PC-3 (cell line): ENCODE results near the gene PINLYP. TPM values are rescaled to one million over a fixed set of nuclear protein-coding genes. Genes with fewer than 3 reads are reported as not detected.

Experiments
- ATAC-seq: fragments of 200-7000 bp; cut with Tn5 transposase; 2 replicates; pipeline ENCODE4 v1.9.1; 2020; ENCODE audit warnings: mild to moderate bottlenecking, moderate library complexity
- BruUV-seq: library from RNA; stranded (reverse); fragments of 400-500 nt; replicated peaks from 2 replicates; lab custom pipeline; 2021; lab: Mats Ljungman, UMichigan
- CTCF ChIA-PET: fragments of 300-600 bp; sonication (Branson Sonifier 250); formaldehyde crosslinking; loops from one replicate; lab custom pipeline; 2022; ENCODE audit warnings: antibody characterized with exemption; lab: Charles Lee
- POLR2A ChIA-PET: fragments of 300-600 bp; sonication (Branson Sonifier 250); formaldehyde crosslinking; loops from one replicate; lab custom pipeline; 2022; ENCODE audit warnings: antibody characterized with exemption; ENCODE audit not compliant: unreplicated experiment; lab: Charles Lee
- DNase-seq: peaks from one replicate; pipeline ENCODE4 v3.0.0-alpha.2; 2015
- H2AFZ ChIP-seq: fragments of 300-600 bp; sonication (generic); 2 replicates; pipeline ENCODE4 v1.6.0; 2016; ENCODE audit warnings: antibody characterized with exemption, low read length
- H3F3A ChIP-seq: fragments of 300-600 bp; sonication (generic); one replicate; pipeline ENCODE4 v1.6.0; 2017; ENCODE audit warnings: antibody characterized with exemption, low read length, control low read depth, mild to moderate bottlenecking; ENCODE audit not compliant: unreplicated experiment
- H3K27ac ChIP-seq: fragments of 300-600 bp; sonication (generic); 2 replicates; pipeline ENCODE4 v1.5.1; 2016; ENCODE audit warnings: mild to moderate bottlenecking, low read length
- H3K27me3 ChIP-seq: fragments of 300-600 bp; sonication (generic); 2 replicates; pipeline ENCODE4 v1.6.1; 2016; ENCODE audit warnings: low read length, mixed read lengths
- H3K36me3 ChIP-seq: fragments of 300-600 bp; sonication (generic); 2 replicates; pipeline ENCODE4 v1.6.1; 2016; ENCODE audit warnings: low read depth, mixed run types, low read length, mixed read lengths
- H3K4me1 ChIP-seq: fragments of 300-600 bp; sonication (generic); 2 replicates; pipeline ENCODE4 v1.5.1; 2016; ENCODE audit warnings: low read length; ENCODE audit not compliant: insufficient read depth
- H3K4me2 ChIP-seq: fragments of 300-600 bp; sonication (generic); 2 replicates; pipeline ENCODE4 v1.6.0; 2016; ENCODE audit warnings: low read length
- H3K4me3 ChIP-seq: fragments of 300-600 bp; sonication (generic); 2 replicates; pipeline ENCODE4 v1.5.1; 2016; ENCODE audit warnings: mild to moderate bottlenecking, low read length, mixed read lengths
- H3K79me2 ChIP-seq: fragments of 300-600 bp; sonication (generic); 2 replicates; pipeline ENCODE4 v1.6.1; 2017; ENCODE audit warnings: low read length, mixed read lengths
- H3K9ac ChIP-seq: fragments of 300-600 bp; sonication (generic); 2 replicates; pipeline ENCODE4 v1.6.0; 2016; ENCODE audit warnings: mild to moderate bottlenecking, low read length
- H3K9me2 ChIP-seq: fragments of 300-600 bp; sonication (generic); replicated peaks from 2 replicates; pipeline ENCODE4 v1.6.1; 2016; ENCODE audit warnings: mixed run types, low read length, mixed read lengths
- H3K9me3 ChIP-seq: fragments of 300-600 bp; sonication (generic); 2 replicates; pipeline ENCODE4 v1.6.1; 2016; ENCODE audit warnings: low read length, mixed read lengths
- H4K20me1 ChIP-seq: fragments of 300-600 bp; sonication (generic); 2 replicates; pipeline ENCODE4 v1.6.1; 2016; ENCODE audit warnings: low read length, mixed read lengths
- EZH2 ChIP-seq: fragments of 300-600 bp; sonication (generic); IDR thresholded peaks from one replicate; pipeline ENCODE4 v1.6.1; 2017; ENCODE audit warnings: antibody characterized with exemption, mild to moderate bottlenecking, low read length; ENCODE audit not compliant: unreplicated experiment
- EZH2phosphoT487 ChIP-seq: fragments of 300-600 bp; sonication (generic); IDR thresholded peaks from 2 replicates; pipeline ENCODE4 v1.6.1; 2018; ENCODE audit warnings: mild to moderate bottlenecking, antibody characterized with exemption, low read length, borderline replicate concordance
- intact Hi-C: fragments of 100-400 bp; cut with micrococcal nuclease; formaldehyde crosslinking; loops from 2 replicates; pipeline ENCODE4 v1.9.0; 2023
- total RNA-seq: library from RNA; depleted of rRNA; stranded (reverse); fragments of >200 nt; gene quantifications from 2 replicates; pipeline ENCODE4 v1.2.3, GENCODE V29; 2014
- TF ChIP-seq, protein P1 (sequence below): fragments of 300-600 bp; sonication (generic); conservative IDR thresholded peaks from 2 replicates; pipeline ENCODE4 v1.5.1; 2017; ENCODE audit warnings: antibody characterized with exemption, low read depth, mild to moderate bottlenecking, low read length

The PINLYP gene
- total RNA-seq, 1 experiment from 2014 or later: 0.18 TPM

DNA sequence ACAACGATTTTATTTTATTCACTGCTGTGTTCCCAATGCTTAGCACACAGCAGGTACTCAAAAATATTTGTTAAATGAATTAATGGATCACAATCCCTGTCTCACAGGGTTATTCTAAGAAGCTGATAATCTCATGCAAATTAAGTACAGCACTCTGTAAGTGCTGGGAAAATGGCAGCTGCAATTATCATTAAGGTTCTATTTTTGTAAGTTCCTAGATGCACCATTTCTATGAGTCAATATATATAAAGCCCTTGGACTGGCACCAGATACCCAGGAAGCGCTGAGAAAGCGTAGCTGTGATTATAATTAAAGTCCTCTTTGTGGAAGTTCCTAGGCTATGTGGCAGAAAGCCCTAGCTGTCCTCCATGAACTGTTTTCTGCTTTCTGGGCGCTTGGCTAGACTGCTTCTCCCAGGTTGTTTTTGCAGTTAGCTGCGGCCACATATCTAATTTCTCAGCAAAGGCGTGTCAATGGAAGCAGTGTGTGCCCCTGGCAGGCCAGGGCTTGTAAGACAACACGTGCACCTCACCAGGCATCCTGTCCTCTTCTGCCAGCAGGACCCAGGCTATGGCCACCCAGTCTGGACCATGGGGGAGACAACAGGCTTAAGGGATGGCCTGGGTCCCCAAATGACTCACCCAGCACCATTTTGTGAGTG is 31.1 kb downstream of the PINLYP start:
- DNase-seq (no peak), ATAC-seq (no peak)
- TF ChIP-seq EZH2 (no peak), EZH2phosphoT487 (no peak)
- TF ChIP-seq, protein P1, sequence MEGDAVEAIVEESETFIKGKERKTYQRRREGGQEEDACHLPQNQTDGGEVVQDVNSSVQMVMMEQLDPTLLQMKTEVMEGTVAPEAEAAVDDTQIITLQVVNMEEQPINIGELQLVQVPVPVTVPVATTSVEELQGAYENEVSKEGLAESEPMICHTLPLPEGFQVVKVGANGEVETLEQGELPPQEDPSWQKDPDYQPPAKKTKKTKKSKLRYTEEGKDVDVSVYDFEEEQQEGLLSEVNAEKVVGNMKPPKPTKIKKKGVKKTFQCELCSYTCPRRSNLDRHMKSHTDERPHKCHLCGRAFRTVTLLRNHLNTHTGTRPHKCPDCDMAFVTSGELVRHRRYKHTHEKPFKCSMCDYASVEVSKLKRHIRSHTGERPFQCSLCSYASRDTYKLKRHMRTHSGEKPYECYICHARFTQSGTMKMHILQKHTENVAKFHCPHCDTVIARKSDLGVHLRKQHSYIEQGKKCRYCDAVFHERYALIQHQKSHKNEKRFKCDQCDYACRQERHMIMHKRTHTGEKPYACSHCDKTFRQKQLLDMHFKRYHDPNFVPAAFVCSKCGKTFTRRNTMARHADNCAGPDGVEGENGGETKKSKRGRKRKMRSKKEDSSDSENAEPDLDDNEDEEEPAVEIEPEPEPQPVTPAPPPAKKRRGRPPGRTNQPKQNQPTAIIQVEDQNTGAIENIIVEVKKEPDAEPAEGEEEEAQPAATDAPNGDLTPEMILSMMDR: no peak
- no peaks in the 10 kb centered on the region for H4K20me1 ChIP-seq
- intact Hi-C loops: no loop called here
- no peak overlapping the region for H3K27ac ChIP-seq
- H3K4me3 ChIP-seq: no peak overlapping the region
- no peaks in the 10 kb centered on the region for H3F3A ChIP-seq
- H3K36me3 ChIP-seq: no peaks in the 10 kb centered on the region
- ChIA-PET CTCF (no interaction called here), POLR2A (no interaction called here)
- H3K79me2 ChIP-seq: no peaks in the 10 kb centered on the region
- no peaks in the 10 kb centered on the region for H3K4me1 ChIP-seq
- no peak overlapping the region for H3K9ac ChIP-seq
- no TSS peak for BruUV-seq
- H3K4me2 ChIP-seq: no peak overlapping the region
- no peaks in the 10 kb centered on the region for H3K9me3 ChIP-seq
- H3K9me2 ChIP-seq: no peaks in the 10 kb centered on the region
- H2AFZ ChIP-seq: no peak overlapping the region
- no peaks in the 10 kb centered on the region for H3K27me3 ChIP-seq

DNA sequence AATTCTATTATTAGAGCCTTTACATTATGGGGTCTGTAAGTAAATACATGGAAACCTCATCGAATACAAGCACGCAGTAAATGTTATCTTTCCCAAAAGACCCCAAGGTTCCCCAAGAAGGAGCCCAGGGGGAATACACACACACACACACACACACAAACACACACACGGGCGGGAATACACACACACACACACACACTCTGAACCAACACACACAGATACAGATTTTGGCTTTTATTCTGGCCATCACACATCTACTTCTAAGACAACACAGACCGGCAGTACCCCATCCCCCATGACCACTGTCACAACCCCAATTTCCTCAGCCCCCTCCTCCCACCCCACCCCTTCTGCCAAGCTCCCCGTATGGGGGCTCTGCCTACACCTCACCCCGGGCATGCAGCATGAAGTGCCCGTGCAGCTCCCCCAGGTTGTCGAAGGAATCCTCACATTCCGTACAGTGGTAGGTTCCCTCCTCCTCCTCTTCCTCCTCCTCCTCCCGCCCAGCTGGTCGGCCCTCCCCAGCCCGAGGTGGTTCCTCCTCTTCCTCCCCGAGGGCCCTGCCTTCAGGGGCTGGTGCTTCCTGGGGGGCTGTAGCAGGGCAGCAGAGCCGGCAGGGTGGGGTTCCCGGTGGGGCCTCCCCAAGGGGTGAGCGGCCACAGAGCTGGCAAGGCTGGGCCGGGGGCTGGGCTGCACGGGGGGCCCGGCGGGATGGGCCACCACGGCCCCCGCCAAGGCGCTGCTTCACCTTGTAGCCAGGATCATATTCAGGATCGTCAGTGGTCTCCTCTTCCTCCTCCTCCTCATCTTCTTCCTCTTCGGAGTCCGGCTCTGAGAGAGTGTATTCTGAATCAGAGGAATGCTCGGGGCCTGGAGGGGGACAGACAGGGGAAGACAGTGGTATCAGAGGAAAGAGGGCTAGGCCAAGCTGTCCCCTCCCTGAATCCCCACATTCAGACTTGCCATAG is 31.9 kb downstream of the PINLYP start:
- ATAC-seq: no peak
- Histone ChIP-seq H2AFZ (no peak overlapping the region), H3K9me2 (no peaks in the 10 kb centered on the region), H3K27ac (no peak overlapping the region), H4K20me1 (no peaks in the 10 kb centered on the region), H3K9ac (no peak overlapping the region), H3K4me3 (no peak overlapping the region), H3K36me3 (no peaks in the 10 kb centered on the region), H3K9me3 (no peaks in the 10 kb centered on the region), H3K27me3 (no peaks in the 10 kb centered on the region), H3K79me2 (no peaks in the 10 kb centered on the region), H3K4me2 (no peak overlapping the region), H3F3A (no peaks in the 10 kb centered on the region), H3K4me1 (no peaks in the 10 kb centered on the region)
- CTCF ChIA-PET: no interaction called here
- intact Hi-C loops: no loop called here
- TF ChIP-seq, protein P1: no peak
- TF ChIP-seq EZH2 (no peak), EZH2phosphoT487 (no peak)
- no TSS peak for BruUV-seq
- DNase-seq: no peak
- POLR2A ChIA-PET: no interaction called here

DNA sequence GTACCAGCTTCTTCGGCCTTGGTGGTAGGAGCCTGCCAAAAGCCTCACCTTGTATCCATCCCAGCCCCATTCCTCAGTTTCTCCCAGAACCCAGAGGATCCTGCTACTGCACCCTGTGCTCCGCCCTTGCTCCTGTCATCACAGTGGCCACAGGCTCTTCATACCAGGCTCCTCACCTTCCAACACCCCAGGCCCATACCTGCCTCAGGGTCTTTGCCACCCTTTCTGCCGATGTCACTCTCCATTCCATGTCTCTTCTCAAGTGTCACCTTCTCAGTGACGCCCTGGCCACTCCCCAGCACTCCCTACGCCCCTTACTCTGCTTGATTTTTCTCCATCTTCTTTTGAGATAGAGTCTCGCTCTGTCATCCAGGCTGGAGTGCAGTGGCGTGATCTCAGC is 34.3 kb downstream of the PINLYP start:
- ATAC-seq: no peak
- ChIA-PET POLR2A (no interaction called here), CTCF (no interaction called here)
- no peaks in the 10 kb centered on the region for H4K20me1 ChIP-seq
- no peak overlapping the region for H3K4me2 ChIP-seq
- no peaks in the 10 kb centered on the region for H3F3A ChIP-seq
- H3K4me3 ChIP-seq: no peak overlapping the region
- no peaks in the 10 kb centered on the region for H3K9me2 ChIP-seq
- H3K79me2 ChIP-seq: no peaks in the 10 kb centered on the region
- no peaks in the 10 kb centered on the region; the same call in 1 of the 2 replicates for H3K36me3 ChIP-seq
- TF ChIP-seq EZH2 (no peak), EZH2phosphoT487 (no peak)
- TF ChIP-seq, protein P1: no peak
- no peaks in the 10 kb centered on the region for H3K4me1 ChIP-seq
- DNase-seq: no peak
- intact Hi-C loops: no loop called here
- no peak overlapping the region for H3K27ac ChIP-seq
- no peaks in the 10 kb centered on the region for H3K27me3 ChIP-seq
- no peaks in the 10 kb centered on the region for H3K9me3 ChIP-seq
- H2AFZ ChIP-seq: no peak overlapping the region
- H3K9ac ChIP-seq: no peak overlapping the region
- BruUV-seq: no TSS peak
